ENCODE measurements around the gene CUL2.
"Not testable (repeated sequence)": the region's sequence is repeated elsewhere in the genome, so short reads cannot be mapped to it uniquely, and the experiment has no call there.

The CUL2 gene

DNA sequence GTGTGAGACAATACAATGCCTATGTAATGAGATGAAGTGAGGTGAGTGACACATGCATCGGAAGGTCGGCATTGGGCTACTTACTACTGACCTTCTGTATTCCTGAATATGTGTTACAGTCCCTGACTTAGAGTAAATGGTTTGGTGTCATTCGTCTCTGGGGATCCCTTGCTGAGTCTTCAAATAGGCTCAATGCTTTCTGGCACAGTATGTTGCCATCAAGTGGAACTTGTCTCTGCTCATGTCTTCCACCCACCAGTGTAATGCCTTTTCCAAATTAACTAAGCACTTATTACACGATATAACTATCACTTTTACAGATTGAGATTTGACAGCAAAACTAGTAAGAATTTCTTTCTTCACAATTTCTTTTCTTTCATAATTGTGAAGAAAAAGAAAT, 10.9 kb downstream of the CUL2 start:
- no peak for DNase-seq

- DNase-seq: no peak
These were observed 14.9 kb downstream of the CUL2 start for GRCh38 chr10:35075228-35075627.

DNA sequence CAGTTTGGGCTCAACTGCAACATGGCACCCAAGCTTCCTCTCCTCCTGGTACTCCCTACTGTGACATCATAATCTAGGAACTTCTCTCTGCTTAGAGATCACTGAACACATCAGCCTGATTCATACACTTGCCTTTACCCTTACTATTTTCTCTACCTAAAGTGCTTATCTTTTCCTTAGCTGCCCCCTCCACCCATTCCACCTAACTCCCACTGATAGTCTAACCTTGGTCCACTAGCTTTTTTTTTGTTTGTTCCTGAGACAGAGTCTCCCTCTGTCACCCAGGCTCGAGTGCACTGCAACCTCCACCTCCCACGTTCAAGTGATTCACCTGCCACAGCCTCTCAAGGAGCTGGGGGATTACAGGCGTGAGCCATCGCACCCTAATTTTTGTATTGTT, 15.9 kb downstream of the CUL2 start:
- no peak for DNase-seq

DNA sequence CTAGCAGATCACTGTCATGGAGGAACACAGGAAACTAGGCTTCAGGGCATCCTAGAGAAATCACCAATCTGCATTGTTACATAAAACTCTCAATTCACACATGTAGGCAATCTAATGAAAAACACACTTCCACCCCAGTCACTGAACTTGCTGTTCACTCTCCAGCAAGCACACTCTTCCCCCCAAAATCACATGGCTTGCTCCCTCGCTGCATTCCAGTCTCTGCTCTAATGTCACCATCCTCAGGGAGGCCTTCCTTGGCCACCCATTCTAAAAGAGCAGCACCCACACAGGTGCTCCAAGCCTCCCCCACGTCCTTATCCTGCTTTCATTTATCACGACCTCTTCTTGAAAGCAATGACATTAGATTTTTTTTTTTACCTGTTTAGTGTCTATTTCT, 19.6 kb downstream of the CUL2 start:
- DNase-seq: no peak

- no peak for DNase-seq
These were observed 26.2 kb downstream of the CUL2 start for GRCh38 chr10:35063837-35064454.

DNA sequence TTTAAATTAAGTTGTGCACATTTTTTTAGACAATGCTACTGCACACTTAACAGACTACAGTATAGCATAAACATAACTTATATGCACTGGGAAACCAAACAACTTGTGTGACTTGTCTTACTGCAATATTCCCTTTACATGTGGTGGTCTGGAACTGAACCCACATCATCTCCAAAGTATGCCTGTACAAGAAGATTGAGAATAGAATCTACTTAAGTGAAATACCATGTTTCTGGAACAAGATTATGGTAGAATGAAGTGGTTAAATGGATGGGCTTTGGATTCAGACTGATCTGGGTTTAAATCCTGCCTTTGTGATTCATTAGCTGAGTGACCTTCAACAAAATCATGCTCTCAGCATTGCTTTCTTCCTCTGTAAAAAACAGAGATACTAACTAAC, 30.7 kb downstream of the CUL2 start:
- no peak for DNase-seq

- no peak for DNase-seq
These were observed 31.5 kb downstream of the CUL2 start for GRCh38 chr10:35058686-35059085.

- DNase-seq: no peak
These were observed 32.0 kb downstream of the CUL2 start for GRCh38 chr10:35058134-35058533.

- no peak for DNase-seq
These were observed 33.5 kb downstream of the CUL2 start for GRCh38 chr10:35056686-35057085.

GRCh38 chr10:35056133-35056532, 34.0 kb downstream of the CUL2 start:
- DNase-seq: no peak

DNA sequence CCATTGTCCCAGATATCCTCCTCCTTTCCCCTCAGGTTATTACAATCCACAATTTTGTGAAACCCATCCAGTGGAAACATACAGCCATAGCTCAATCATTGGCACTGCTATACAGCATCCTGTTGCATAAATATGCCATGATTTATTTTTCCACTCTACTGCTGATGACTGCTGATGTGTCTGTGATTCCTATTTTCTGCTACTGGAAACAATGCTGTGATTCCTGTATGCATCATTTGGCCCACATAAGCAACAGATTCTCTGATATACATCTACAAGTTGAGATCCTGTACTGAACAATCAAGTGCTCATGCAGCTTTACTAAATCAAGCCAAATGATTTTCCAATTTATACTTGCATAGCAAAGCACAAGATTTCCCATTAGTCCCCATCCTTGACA, 39.6 kb downstream of the CUL2 start:
- DNase-seq: no peak

DNA sequence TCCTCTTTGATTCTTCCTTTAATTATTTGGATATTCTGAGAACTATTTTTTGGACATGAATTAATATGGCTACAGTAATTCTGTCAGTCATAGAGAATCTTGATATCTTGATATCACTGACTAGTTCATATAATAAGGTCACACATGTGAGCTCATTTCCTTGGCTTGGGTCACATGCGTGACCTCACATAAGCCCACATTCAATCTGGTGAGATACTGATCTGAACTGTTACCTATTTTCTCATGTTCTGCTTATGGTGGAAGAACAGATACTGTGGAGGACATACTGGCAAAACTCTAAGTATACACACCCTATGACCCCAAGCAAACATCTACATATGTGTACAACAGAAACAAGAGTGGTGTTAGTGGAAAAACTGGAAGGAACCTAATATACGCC, 44.1 kb downstream of the CUL2 start:
- DNase-seq: no peak

- DNase-seq: not testable (repeated sequence)
These were observed 44.9 kb downstream of the CUL2 start for GRCh38 chr10:35045275-35045674.

GRCh38 chr10:35043796-35044344, 46.3 kb downstream of the CUL2 start:
- DNase-seq: no peak

- DNase-seq: no peak
These were observed 47.4 kb downstream of the CUL2 start for GRCh38 chr10:35042783-35043182.

GRCh38 chr10:35041502-35041879, 48.6 kb downstream of the CUL2 start:
- no peak for DNase-seq

DNA sequence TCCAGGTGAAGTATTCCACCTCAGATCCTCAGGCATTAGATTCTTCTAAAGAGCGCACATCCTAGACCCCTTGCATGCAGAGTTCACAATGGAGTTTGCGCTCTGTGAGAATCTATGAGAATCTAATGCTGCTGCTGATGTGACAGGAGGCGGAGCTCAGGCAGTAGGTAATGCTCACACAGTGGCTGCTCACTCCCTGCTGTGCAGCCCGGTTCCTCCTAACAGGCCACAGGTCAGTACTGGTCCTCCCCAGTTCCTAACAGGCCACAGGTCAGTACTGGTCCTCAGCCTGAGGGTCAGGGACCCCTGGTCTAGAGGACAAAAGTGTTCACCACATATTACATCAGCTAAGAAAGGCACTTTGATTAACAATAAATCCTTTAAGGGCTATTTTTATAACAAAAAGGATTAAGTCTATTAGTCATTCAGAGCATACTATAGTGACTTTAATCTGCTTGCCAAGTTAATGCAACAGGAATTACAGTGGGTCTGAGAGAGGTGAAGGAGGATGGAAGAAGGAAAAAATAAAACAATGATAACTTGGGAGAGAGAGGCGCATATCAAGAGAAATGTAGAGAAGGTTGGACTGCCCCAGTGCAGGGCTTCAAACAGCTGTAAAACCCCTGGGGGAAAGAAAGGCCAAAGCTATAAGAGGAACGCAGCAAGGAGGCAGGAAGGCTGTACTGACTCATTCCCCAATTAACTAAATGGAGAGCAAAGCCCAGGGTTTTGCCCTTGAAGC, 49.2 kb downstream of the CUL2 start:
- no peak for DNase-seq

DNA sequence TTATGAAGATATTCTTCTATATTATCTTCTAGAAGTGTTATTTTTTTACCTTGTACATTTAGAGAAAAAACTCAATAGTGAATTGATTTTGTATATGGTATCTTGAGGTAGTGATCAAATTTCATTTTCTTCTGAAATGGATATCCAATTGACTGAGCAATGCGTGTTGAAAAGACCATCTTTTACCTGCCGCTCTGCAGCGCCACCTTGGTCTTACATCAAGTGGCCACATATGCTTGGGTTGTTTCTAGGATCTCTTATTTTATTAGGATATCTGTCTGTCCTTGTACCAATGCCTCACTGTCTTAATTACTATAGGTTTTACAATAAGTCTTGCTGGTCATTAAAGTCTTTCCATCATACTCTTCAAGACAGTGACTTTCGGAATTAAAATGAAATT, 53.0 kb downstream of the CUL2 start:
- no peak for DNase-seq

GRCh38 chr10:35035606-35036005, 54.5 kb downstream of the CUL2 start:
- no peak for DNase-seq

- DNase-seq: no peak
These were observed 62.6 kb downstream of the CUL2 start for GRCh38 chr10:35027567-35027966.

DNA sequence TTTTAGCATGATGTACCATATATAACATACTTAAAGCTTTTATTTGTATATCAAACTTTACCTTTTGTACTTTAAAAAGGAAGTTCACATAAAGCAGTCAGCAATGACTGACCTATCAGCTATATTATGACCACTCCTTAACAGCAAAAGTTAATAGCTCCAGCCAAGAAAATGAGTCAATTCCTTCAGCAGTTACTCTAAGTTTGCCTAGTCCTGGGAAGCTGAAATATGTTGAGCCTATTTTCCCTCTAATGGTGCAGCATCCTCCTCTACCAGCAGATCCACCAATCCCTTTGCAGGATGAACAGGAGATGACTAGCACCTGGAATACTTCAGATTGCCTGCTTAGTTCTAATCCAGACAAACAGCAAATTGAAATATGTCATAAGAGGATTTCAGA, 64.2 kb downstream of the CUL2 start:
- DNase-seq: no peak

DNA sequence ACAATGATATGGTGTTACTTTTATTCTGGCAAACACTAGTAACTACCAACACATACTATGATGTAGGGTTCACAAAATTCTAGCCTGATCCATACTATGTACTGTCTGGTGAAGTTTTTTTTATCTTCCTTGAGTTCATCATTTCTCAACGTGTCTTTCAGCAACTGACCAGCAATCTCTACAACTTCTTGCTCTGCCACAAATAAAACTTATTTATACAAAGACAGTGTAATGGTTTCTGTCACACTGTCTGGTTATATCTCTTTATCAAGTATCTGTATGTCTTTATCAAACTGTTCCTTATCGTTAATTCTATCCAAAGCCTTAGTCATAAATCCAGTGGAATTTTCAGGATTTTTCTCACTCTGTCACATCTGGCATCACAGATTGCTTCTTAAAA, 69.7 kb downstream of the CUL2 start:
- no peak for DNase-seq

DNA sequence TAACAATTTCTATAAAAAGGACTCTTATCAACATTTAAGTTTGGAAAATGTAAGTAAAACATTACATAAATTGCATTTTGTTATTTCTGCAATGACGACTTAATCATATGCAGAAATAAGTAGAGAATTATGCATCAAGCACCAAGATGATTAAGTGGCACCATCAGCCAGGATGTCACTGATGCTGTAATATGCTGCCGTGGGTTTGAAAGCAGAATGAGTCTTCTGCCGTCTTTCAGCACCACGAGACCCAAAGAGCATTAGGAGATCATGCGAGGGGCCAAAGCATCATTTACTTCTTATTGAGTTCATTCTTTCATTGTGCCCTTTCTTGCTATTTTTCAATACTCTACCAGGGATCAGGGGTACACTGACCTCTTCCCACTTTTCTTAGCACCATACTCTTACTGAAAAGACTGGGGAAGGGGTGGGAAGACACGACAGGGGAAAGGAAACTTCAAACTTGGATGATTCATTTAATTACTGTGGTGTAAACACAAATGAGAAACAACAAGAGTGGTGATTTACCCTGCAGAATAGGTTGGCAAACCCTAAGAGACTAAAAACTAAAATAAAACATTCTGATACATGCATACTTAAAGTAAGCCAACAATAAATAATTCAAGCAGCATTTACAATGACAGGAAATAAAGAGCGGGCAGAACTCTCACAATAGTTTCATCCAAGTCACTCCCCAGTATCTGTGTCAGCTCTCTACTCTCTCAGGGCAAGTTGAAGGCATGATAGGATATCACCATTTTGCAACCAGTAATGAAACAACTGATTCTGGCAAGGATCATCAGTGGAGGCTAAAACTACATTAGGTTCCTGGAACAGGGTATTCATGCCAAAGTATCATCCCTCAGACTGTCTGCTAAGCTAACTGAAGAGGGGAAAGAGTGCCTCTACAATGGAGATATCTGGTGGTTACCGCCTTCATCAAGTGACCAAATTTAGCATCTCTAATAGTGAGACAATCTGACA, 70.8 kb downstream of the CUL2 start:
- no peak for DNase-seq

Measured in stimulated activated CD4-positive, alpha-beta T cell treated with anti-CD3 and anti-CD28 coated beads, Interleukin-12 subunit alpha, Interleukin-12 subunit beta, amount 100 ng/mL, for 4 hours (primary cell).